Measurements from ENCODE around the gene FAS.
A peak's percentile ranks its signal among the peaks of the same experiment; 100 is the strongest.
"Not testable (repeated sequence)": the region's sequence is repeated elsewhere in the genome, so short reads cannot be mapped to it uniquely, and the experiment has no call there.

The FAS gene

DNA sequence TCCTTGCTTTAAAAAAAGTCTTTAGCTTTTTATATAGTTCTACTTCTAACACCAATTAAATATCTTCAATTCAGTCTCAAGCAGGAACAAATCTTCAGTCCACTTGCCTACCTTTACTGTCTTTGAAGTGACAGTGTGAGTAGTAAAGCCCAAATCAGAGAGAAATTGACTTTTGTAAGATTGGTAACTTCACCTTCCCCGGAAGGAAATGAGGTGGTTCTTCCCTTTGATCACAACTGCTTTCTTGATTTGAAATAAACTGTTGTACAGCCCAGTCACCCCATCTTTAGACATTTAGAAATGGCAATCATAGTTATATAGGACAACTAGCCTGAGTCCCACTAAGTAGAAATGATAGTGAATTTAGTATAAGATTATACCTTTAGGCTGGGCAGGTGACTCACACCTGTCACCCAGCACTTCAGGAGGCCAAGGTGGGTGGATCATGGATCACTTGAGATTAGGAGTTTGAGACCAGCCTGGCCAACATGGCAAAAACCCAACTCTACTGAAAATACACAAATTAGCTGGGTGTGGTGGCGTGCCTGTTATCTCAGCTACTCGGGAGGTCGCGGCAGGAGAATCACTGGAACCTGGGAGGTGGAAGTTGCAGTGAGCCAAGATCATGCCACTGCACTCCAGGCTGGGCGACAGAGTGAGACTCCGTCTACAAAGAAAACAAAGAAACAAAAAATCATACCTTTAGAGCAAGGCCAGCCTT is 4.7 kb downstream of the FAS start:
- no peak for DNase-seq

- DNase-seq, result no peak
Measured at GRCh38 chr10:88996927-88997326, 6.3 kb downstream of the FAS start.

DNA sequence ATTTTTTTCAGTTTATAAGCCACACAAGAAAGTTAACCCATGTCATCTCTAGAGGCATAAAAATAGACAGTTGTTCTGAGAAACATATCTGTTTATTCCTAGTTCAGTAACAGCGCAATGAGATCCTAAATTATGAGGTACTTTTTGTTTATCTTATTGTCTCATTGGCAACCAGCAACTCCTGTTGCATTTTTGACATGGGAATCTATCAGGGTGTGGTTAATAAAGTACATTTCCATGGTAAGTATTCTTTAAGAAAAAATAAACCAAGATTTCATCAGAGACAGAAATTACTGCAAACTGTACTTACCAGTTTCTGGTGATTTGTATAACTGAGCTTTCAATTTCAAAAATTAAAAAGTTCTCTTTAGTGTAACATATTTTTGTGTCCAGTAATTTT is 9.0 kb downstream of the FAS start:
- no peak for DNase-seq

- no peak for DNase-seq
Measured at GRCh38 chr10:89001024-89001728, 10.6 kb downstream of the FAS start.

DNA sequence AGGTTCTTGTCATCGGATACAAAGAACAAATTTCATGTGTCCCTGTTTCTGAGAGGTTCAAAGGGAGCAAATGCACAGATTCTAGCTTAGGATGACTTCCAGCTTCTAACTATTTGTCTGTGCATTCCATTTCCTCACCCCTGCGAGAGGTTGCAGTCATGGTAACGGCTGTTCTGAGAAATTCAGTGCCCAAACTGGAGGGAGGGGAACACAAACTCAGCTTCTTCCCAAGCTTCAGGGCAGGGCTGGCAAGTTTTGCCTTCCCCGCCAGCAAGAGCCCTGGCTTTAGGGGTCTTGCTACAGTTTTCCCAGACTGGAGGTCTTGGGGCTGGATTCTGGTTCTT is 11.1 kb downstream of the FAS start:
- no peak for DNase-seq

GRCh38 chr10:89002226-89002978 is 11.8 kb downstream of the FAS start:
- DNase-seq, result no peak

GRCh38 chr10:89003344-89003743 is 12.7 kb downstream of the FAS start:
- no peak for DNase-seq

- DNase-seq, result no peak
Measured at GRCh38 chr10:89007129-89007893, 16.7 kb downstream of the FAS start.

- DNase-seq, result not testable (repeated sequence)
Measured at GRCh38 chr10:89018700-89019346, 28.2 kb downstream of the FAS start.

DNA sequence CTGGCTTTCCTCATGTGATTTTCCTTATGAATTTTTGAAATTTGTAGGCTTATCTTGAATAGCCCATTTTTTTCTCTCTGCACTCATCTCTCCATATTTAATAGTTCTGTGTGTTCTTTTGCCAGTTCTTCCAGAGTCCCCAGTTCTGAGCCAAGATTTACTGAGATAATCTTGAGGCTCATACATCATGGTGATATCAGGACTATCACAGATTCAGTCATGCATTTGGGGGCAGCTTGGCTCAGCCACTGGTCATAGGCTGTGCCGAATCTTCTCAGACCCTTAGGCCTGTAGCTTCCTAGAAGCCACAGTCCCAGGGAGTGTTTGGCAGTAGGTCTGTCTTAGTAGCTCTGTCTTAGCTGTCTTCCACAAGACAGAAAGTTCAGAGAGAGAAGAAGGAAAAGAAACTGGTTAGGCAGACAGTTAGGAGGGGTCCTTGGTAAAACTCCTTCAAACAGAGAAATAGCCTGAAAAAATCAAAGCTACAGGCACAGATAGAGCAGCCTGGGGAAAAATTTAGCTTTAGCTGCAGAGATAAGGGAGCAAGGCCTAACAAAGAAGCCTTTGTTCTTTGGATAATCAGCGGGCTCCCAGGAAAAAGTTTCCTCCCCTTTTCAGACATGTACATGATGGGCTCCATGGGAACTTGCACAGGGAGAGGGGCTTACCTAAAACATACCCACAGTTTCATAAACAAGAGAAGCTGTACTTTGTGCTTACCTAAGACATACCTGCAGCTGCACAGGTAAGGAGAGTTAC is 29.1 kb downstream of the FAS start:
- DNase-seq, result no peak

- not testable (repeated sequence) for DNase-seq
Measured at GRCh38 chr10:89021526-89021925, 30.9 kb downstream of the FAS start.

DNA sequence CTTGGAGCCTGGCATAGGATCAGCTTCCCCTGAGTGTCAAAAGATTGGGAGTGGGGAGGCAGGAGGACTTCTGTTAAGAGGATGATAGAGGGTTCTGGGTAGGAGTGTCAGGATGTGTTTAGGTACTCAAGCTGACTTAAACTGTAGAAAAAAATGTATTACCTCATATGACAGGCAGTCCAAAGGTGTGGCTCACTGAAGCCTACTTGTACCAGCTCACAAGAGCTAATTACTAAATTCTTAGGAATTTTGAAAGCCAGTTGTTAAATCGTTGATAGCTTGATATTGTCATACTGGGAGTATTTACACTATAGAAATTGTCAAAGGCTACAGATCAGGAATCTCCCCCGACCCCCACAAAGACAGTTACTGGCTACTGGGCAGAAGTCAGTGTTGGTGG is 32.1 kb downstream of the FAS start:
- no peak for DNase-seq

GRCh38 chr10:89025453-89025852 is 34.9 kb downstream of the FAS start:
- no peak for DNase-seq

DNA sequence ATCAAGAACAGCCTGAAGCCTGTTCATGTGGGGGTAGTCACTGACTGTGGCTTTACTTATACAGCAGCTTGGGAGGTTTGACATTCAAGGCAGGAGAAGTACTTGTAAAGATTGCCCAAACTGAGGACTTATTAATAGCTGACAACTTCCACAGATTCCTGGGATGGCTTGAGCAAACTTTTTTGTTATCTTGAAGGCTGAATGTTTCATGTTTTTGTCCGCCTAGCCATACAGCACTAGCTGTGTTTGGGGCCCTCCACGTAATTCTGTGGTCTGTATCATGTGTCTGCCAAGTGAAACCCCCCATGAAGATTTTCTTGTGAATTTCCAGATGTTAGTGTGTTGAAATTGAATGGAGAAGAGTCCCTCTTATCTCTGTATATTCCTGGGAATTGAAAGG is 38.6 kb downstream of the FAS start:
- no peak for DNase-seq

GRCh38 chr10:89029785-89030437 is 39.3 kb downstream of the FAS start:
- DNase-seq, result peak; percentile 56

DNA sequence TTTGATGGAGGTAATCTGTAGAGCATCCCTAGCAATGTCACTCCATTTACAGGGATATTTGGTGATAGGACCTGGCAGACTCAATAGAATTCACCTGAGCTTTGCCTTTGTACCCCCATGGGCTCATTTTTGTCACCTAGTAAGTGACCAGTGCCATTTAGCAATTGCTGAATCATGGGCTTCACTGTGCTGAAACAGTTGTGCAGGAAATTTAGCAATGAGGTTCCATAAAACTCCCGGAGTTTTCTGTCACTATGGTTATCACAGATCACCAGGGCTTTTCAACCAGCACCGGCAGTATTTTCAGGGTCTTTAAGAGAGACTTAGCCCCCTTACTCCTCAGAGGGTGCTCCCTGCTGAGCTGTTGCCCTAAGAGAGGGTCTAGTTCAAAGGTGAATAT is 40.2 kb downstream of the FAS start:
- no peak for DNase-seq

- DNase-seq, result no peak
Measured at GRCh38 chr10:89032141-89032891, 41.7 kb downstream of the FAS start.

DNA sequence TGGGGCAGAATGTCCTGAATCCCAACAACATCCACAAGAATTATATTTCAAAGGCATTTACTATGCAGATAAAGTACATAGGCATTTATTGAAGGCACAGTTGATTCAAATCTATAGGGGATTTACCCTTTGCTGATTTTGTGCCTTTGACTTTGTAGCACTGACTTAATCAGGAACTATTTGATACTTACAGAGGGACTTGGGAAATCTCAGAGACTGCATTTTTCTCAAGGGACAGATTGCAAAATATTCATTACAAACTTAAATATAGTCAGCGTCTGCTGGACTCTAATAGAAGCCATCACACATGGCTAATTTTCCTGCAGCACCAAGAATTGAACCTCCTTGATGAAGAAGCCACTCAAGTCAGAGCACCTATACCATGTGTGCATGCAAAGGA is 44.9 kb downstream of the FAS start:
- no peak for DNase-seq

- DNase-seq, result no peak
Measured at GRCh38 chr10:89037096-89037495, 46.5 kb downstream of the FAS start.

GRCh38 chr10:89042562-89042961 is 52.0 kb downstream of the FAS start:
- DNase-seq, result no peak

GRCh38 chr10:89043052-89043451 is 52.5 kb downstream of the FAS start:
- DNase-seq, result no peak

Data from activated CD4-positive, alpha-beta T cell treated with anti-CD3 and anti-CD28 coated beads for 1 hour (primary cell).